PC-9 (cell line): ENCODE data around the gene LAMP1. TPM values are rescaled to one million over a fixed set of nuclear protein-coding genes. Genes with fewer than 3 reads are reported as not detected.
"Not testable (repeated sequence)": the region's sequence is repeated elsewhere in the genome, so short reads cannot be mapped to it uniquely, and the experiment has no call there.

Experiments
- BruUV-seq: library from RNA; stranded (reverse); fragments of 400-500 nt; replicated peaks from 2 replicates; lab custom pipeline; 2021; lab: Mats Ljungman, UMichigan
- CTCF ChIA-PET: fragments of 300-600 bp; sonication (Branson Sonifier 250); formaldehyde crosslinking; loops from one replicate; lab custom pipeline; 2022; ENCODE audit warnings: antibody characterized with exemption; lab: Charles Lee
- POLR2A ChIA-PET: fragments of 300-600 bp; sonication (Branson Sonifier 250); formaldehyde crosslinking; loops from one replicate; lab custom pipeline; 2022; ENCODE audit warnings: antibody characterized with exemption; ENCODE audit not compliant: unreplicated experiment; lab: Charles Lee
- DNase-seq, 2 experiments: peaks; one replicate each; pipeline versions ENCODE4 v3.0.0 to v3.0.0-alpha.2; 2015 to 2022; ENCODE audit warnings: mixed read lengths in 1 of 2
- H2AFZ ChIP-seq: fragments of 200-600 bp; sonication (generic); 2 replicates; pipeline ENCODE4 v1.8.1; 2017; ENCODE audit warnings: antibody characterized with exemption
- H3F3A ChIP-seq: fragments of 200-600 bp; sonication (generic); 2 replicates; pipeline ENCODE4 v1.8.1; 2017; ENCODE audit warnings: antibody characterized with exemption, mild to moderate bottlenecking, low read depth; ENCODE audit not compliant: insufficient read depth
- H3K27ac ChIP-seq: fragments of 200-600 bp; sonication (generic); 2 replicates; pipeline ENCODE4 v1.6.1; 2016; ENCODE audit warnings: mixed run types
- H3K27me3 ChIP-seq: fragments of 200-600 bp; sonication (generic); 2 replicates; pipeline ENCODE4 v1.6.1; 2016; ENCODE audit warnings: low read depth, mixed run types; ENCODE audit not compliant: insufficient read depth
- H3K36me3 ChIP-seq: fragments of 200-600 bp; sonication (generic); 2 replicates; pipeline ENCODE4 v1.6.1; 2016; ENCODE audit warnings: low read depth, mixed run types
- H3K4me1 ChIP-seq: fragments of 200-600 bp; sonication (generic); replicated peaks from 2 replicates; pipeline ENCODE4 v1.6.1; 2016; ENCODE audit warnings: mixed run types; ENCODE audit not compliant: insufficient read depth
- H3K4me2 ChIP-seq: fragments of 200-600 bp; sonication (generic); 2 replicates; pipeline ENCODE4 v1.6.1; 2017; ENCODE audit warnings: mixed run types
- H3K4me3 ChIP-seq: fragments of 200-600 bp; sonication (generic); 2 replicates; pipeline ENCODE4 v1.6.1; 2016; ENCODE audit warnings: mixed run types
- H3K79me2 ChIP-seq: fragments of 200-600 bp; sonication (generic); 2 replicates; pipeline ENCODE4 v1.6.1; 2017; ENCODE audit warnings: low read depth, mixed run types
- H3K9me2 ChIP-seq: fragments of 200-600 bp; sonication (generic); 2 replicates; pipeline ENCODE4 v1.8.1; 2017; ENCODE audit warnings: mild to moderate bottlenecking; ENCODE audit not compliant: insufficient read depth
- H3K9me3 ChIP-seq: fragments of 200-600 bp; sonication (generic); 2 replicates; pipeline ENCODE4 v1.8.1; 2016; ENCODE audit warnings: low read depth; ENCODE audit not compliant: insufficient read depth
- H4K20me1 ChIP-seq: fragments of 200-600 bp; sonication (generic); 2 replicates; pipeline ENCODE4 v1.8.1; 2017; ENCODE audit not compliant: insufficient read depth
- EZH2 ChIP-seq: fragments of 200-600 bp; sonication (generic); IDR thresholded peaks from 2 replicates; pipeline ENCODE4 v1.8.0; 2017; ENCODE audit warnings: antibody characterized with exemption, low read depth
- intact Hi-C: fragments of 100-400 bp; cut with micrococcal nuclease; formaldehyde crosslinking; loops from one replicate; pipeline ENCODE4 v1.10.0; 2022; ENCODE audit not compliant: unreplicated experiment
- total RNA-seq: library from RNA; stranded (reverse); gene quantifications from 2 replicates; pipeline ENCODE4 v1.2.3, GENCODE V29; 2021
- TF ChIP-seq, protein P1 (sequence below): fragments of 200-600 bp; sonication (generic); conservative IDR thresholded peaks from 2 replicates; pipeline ENCODE4 v1.6.1; 2017; ENCODE audit warnings: mixed run types, antibody characterized with exemption, mild to moderate bottlenecking, moderate library complexity

The LAMP1 gene
- total RNA-seq, 1 experiment from 2014 or later: 186 TPM

DNA sequence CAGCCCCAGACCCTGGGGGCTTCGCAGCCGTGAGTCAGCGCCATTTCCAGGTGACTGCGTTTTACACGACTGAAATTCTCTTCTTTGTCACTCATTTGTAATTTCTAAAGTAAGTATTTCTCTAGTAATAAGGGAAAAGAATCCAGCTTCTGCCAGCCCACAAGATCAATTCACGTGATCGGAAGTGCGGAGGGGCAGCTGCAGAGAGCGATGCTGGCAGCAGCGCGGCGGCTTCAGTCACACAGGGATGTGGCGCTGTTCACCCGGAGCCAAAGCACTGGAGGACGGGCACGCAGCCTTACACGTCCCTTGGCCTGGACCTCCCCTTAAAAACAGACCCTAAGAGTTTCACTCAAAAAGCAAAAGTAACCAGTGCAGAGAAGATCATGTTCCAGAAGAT lies 48.4 kb downstream of the LAMP1 start:
- TF ChIP-seq, protein P1, sequence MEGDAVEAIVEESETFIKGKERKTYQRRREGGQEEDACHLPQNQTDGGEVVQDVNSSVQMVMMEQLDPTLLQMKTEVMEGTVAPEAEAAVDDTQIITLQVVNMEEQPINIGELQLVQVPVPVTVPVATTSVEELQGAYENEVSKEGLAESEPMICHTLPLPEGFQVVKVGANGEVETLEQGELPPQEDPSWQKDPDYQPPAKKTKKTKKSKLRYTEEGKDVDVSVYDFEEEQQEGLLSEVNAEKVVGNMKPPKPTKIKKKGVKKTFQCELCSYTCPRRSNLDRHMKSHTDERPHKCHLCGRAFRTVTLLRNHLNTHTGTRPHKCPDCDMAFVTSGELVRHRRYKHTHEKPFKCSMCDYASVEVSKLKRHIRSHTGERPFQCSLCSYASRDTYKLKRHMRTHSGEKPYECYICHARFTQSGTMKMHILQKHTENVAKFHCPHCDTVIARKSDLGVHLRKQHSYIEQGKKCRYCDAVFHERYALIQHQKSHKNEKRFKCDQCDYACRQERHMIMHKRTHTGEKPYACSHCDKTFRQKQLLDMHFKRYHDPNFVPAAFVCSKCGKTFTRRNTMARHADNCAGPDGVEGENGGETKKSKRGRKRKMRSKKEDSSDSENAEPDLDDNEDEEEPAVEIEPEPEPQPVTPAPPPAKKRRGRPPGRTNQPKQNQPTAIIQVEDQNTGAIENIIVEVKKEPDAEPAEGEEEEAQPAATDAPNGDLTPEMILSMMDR: no peak
- TF ChIP-seq EZH2: no peak
- H2AFZ ChIP-seq: no peak overlapping the region
- no peaks in the 10 kb centered on the region for H3K79me2 ChIP-seq
- no peak overlapping the region for H3K4me2 ChIP-seq
- POLR2A ChIA-PET: no interaction called here
- BruUV-seq: no TSS peak
- H4K20me1 ChIP-seq: no peaks in the 10 kb centered on the region
- H3K9me3 ChIP-seq: no peaks in the 10 kb centered on the region
- CTCF ChIA-PET: no interaction called here
- no peaks in the 10 kb centered on the region for H3K9me2 ChIP-seq
- no peak overlapping the region for H3K4me3 ChIP-seq
- no peaks in the 10 kb centered on the region for H3K4me1 ChIP-seq
- intact Hi-C loops: no loop called here
- H3K36me3 ChIP-seq: peaks cover 6% of the 10 kb centered on the region; the same call in 1 of the 2 replicates
- H3K27me3 ChIP-seq: no peaks in the 10 kb centered on the region
- H3F3A ChIP-seq: 0 out of 2 replicates have a peak, but pooled peaks cover 9% of the 10 kb centered on the region
- H3K27ac ChIP-seq: no peak overlapping the region
- DNase-seq: no peak

GRCh38 chr13:113347736-113348225 lies 50.7 kb downstream of the LAMP1 start:
- H3K4me3 ChIP-seq, DNase-seq, H3K4me1 ChIP-seq, H3F3A ChIP-seq, H3K9me2 ChIP-seq, H3K27me3 ChIP-seq, H2AFZ ChIP-seq, H3K9me3 ChIP-seq, H4K20me1 ChIP-seq, H3K27ac ChIP-seq, CTCF ChIA-PET, intact Hi-C loops, BruUV-seq, H3K79me2 ChIP-seq, H3K36me3 ChIP-seq, H3K4me2 ChIP-seq: not testable (repeated sequence)
- POLR2A ChIA-PET: interaction anchor here (0.6 kb wide), 1 partner anchor 980 kb away, joined by 4 read pairs; no protein-coding TSS in a partner anchor

DNA sequence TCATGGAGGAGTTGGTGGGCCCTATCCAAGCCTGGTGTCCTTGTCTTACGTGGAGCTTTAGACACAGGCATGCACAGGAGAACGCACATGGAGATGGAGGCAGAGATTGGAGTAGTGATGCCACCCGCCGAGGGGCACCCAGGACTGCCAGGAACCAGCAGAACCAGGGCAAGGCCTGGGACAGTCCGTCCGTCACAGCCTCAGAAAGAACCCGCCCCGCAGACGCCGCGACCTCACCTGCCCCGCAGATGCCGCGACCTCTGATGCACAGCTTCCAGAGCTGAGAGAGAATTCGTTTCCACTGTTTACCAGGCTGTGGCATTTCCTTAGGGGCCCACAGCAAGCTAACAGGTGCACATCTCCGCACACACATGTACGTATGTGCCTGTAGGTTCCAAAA lies 51.6 kb downstream of the LAMP1 start:
- POLR2A ChIA-PET: no interaction called here
- Histone ChIP-seq H3F3A (0 out of 2 replicates have a peak, but pooled peaks cover 9% of the 10 kb centered on the region), H4K20me1 (peaks cover 5% of the 10 kb centered on the region; the same call in 1 of the 2 replicates), H3K79me2 (no peaks in the 10 kb centered on the region), H3K36me3 (peaks cover 6% of the 10 kb centered on the region; the same call in 1 of the 2 replicates), H3K4me3 (no peak overlapping the region), H3K9me3 (no peaks in the 10 kb centered on the region), H3K4me2 (no peak overlapping the region), H3K9me2 (no peaks in the 10 kb centered on the region), H3K27ac (no peak overlapping the region), H3K27me3 (no peaks in the 10 kb centered on the region), H3K4me1 (no peaks in the 10 kb centered on the region), H2AFZ (no peak overlapping the region)
- CTCF ChIA-PET: no interaction called here
- no peak for DNase-seq
- no TSS peak for BruUV-seq
- no peak for TF ChIP-seq EZH2
- TF ChIP-seq, protein P1: no peak
- intact Hi-C loops: no loop called here

DNA sequence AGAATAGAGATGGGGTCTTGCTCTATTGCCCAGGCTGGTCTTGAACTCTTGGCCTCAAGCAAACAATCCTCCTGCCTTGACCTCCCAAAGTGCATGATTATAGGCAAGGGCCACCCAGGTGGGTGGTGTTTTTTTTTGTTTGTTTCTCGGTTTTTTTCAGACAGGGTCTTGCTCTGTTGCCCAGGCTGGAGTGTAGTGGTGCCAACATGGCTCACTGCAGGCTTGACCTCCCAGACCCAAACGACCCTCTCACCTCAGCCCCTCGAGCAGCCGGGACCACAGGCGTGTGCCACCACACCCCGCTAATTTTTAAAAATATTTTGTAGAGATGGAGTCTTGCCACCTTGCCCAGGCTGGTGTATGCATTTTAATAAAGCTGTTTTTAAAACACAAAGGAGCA lies 52.0 kb downstream of the LAMP1 start:
- CTCF ChIA-PET: no interaction called here
- no peak for TF ChIP-seq EZH2
- TF ChIP-seq, protein P1: no peak
- intact Hi-C loops: no loop called here

More for the DNA sequence above, 52.0 kb downstream of the LAMP1 start:
- DNase-seq: no peak
- H3K9me2 ChIP-seq: no peaks in the 10 kb centered on the region
- no peak overlapping the region for H2AFZ ChIP-seq
- POLR2A ChIA-PET: no interaction called here
- H3F3A ChIP-seq: 0 out of 2 replicates have a peak, but pooled peaks cover 9% of the 10 kb centered on the region
- peaks cover 5% of the 10 kb centered on the region; the same call in 1 of the 2 replicates for H4K20me1 ChIP-seq
- H3K27ac ChIP-seq: no peak overlapping the region
- no peaks in the 10 kb centered on the region for H3K4me1 ChIP-seq
- no peak overlapping the region for H3K4me2 ChIP-seq
- H3K4me3 ChIP-seq: no peak overlapping the region
- no peaks in the 10 kb centered on the region for H3K9me3 ChIP-seq
- no TSS peak for BruUV-seq
- H3K27me3 ChIP-seq: no peaks in the 10 kb centered on the region
- H3K36me3 ChIP-seq: peaks cover 6% of the 10 kb centered on the region; the same call in 1 of the 2 replicates
- H3K79me2 ChIP-seq: no peaks in the 10 kb centered on the region
